GM18505 (cell line): Measurements from ENCODE around the gene CTIF.

ENCODE experiments used
- ATAC-seq: cut with Tn5 transposase; IDR thresholded peaks from one replicate; pipeline ENCODE4 v1.9.1; 2021; ENCODE audit not compliant: unreplicated experiment
- POLR2A ChIP-seq: IDR thresholded peaks from 4 replicates; pipeline ENCODE4 v1.6.1; 2011; ENCODE audit warnings: borderline replicate concordance; ENCODE audit not compliant: insufficient read depth, insufficient read length; ENCODE audit errors: extremely low read depth

The CTIF gene

DNA sequence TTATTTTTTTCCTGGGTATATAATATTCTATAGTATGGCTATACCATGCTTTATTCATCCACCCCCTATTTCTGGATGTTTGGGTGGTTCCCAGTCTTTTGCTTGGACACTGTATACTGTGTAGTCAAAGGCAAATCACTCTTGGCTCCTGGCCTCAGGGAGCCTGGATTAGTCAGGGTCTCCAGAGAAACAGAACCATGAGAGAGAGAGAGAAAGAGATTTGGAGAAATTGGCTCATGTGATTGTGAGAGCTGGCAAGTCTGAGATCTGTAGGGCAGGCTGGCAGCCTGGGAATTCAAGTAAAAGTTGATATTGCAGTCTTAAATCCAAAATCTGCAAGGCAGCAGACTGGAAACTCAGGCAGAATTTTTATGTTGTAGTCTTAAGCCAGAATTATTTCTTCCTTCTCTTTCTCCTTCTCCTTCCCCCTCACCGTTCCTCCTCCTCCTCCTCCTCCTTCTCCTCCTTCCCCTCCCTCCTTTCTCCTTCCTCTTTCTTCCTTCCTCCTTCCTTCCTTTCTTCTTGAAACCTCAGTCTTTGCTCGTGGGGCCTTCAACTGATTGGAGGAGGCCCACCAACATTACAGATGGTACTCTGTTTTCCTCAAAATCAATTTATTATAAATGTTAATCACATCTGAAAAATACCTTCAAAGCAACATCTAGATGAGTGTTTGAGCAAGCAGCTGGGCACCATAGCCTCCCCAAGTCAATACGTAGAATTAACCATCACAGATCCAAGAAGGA is 33.0 kb downstream of the CTIF start:
- TF ChIP-seq POLR2A: no peak
- ATAC-seq: no peak

GRCh38 chr18:48572402-48573126 is 33.7 kb downstream of the CTIF start:
- no peak for ATAC-seq
- no peak for TF ChIP-seq POLR2A

- TF ChIP-seq POLR2A: no peak
- ATAC-seq: no peak
These were observed 34.9 kb downstream of the CTIF start for GRCh38 chr18:48573632-48574283.

DNA sequence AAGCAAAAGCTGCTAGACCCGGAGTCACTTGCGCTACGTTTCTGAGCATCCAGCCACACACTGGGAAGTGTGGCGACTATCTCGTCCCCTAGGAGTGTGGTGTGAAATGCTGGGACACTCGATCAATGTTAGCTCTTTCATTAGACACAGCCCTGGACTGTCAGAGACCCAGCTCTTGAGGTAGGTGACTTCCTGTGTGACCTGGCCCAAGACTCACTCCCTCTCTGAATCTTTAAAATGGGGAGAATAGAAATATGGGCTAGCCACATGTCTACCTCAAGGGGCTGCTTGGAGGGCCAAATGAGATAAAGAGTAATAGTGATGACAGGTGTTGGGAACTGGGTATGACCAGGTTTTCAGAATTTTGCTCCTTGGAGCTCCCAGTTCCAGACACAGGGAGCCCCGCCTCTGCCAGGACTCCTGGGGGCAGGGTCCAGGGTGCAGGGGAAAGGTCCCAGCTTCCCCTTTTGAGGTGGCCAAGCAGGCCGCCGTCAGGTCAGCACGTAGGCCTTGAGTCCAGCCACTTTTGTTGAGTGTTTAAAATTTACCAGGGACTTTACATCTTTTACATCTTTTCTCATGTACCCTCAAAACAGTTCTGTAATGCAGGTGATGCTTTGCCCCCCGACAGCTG is 36.0 kb downstream of the CTIF start:
- no peak for ATAC-seq
- no peak for TF ChIP-seq POLR2A

GRCh38 chr18:48575301-48575657 is 36.4 kb downstream of the CTIF start:
- TF ChIP-seq POLR2A: no peak
- no peak for ATAC-seq

- ATAC-seq: no peak
- TF ChIP-seq POLR2A: no peak
These were observed 37.0 kb downstream of the CTIF start for GRCh38 chr18:48575658-48576456.

DNA sequence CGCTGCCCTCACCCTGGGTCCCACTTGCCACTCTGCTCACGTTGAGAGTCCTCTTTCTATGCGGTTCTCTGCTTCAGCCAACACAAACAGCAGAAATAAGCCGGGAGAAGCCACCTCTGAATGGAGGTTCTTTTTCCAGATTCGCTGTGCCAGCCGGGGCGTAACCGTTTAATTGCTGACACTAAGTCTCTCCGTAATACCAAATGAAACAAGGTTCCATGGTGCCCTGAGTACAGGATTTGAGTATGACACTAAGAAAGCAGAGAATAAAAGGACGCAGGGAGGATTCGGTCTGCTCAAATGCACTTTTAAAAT is 37.6 kb downstream of the CTIF start:
- no peak for ATAC-seq
- TF ChIP-seq POLR2A: no peak

GRCh38 chr18:48577478-48578190 is 38.8 kb downstream of the CTIF start:
- ATAC-seq: no peak
- TF ChIP-seq POLR2A: no peak

DNA sequence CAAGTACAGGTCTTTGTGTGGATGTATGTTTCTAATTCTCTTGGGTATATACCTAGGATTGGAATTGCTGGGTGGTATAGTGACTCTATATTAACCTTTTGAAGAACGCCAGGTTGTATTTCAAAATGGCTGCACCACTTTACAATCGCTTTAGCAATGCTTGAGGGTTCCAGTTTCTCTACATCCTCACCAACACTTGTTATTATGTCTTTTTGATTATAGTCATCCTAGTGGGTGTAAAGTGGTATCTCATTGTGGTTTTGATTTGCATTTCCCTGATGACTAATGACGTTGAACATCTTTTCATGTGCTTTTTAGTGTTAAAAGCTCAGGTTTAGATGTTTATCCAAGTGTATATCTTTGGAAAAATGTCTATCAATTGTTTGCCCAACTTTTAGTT is 39.5 kb downstream of the CTIF start:
- ATAC-seq: no peak
- no peak for TF ChIP-seq POLR2A

- no peak for ATAC-seq
These were observed 41.2 kb downstream of the CTIF start for GRCh38 chr18:48580066-48580465.

GRCh38 chr18:48580782-48581181 is 42.0 kb downstream of the CTIF start:
- no peak for ATAC-seq
- no peak for TF ChIP-seq POLR2A

More at GRCh38 chr18:48580066-48580465, 41.2 kb downstream of the CTIF start:
- no peak for TF ChIP-seq POLR2A

- ATAC-seq: no peak
- no peak for TF ChIP-seq POLR2A
These were observed 42.4 kb downstream of the CTIF start for GRCh38 chr18:48581206-48581605.
